Endothelial cell of umbilical vein (primary cell): ENCODE data around the gene TBC1D9. TPM values are rescaled to one million over a fixed set of nuclear protein-coding genes. Genes with fewer than 3 reads are reported as not detected.

Experiments used
- BruUV-seq: library from RNA; stranded (reverse); fragments of 400-500 nt; replicated peaks from 2 replicates; lab custom pipeline; 2021; lab: Mats Ljungman, UMichigan
- CTCF ChIA-PET: fragments of 300-600, 350-600 bp; sonication (Branson Sonifier 250); formaldehyde crosslinking; loops from one replicate; lab custom pipeline; 2021; ENCODE audit warnings: antibody characterized with exemption, inconsistent platforms; lab: Charles Lee
- POLR2A ChIA-PET: fragments of 300-600, 350-600 bp; sonication (Branson Sonifier 250); formaldehyde crosslinking; loops from one replicate; lab custom pipeline; 2021; ENCODE audit warnings: antibody characterized with exemption, inconsistent platforms; lab: Charles Lee
- DNase-seq: peaks from one replicate; pipeline ENCODE4 v3.0.0-alpha.2; 2011; ENCODE audit warnings: low read depth, low spot score
- FAIRE-seq: peaks from 2 replicates; lab custom pipeline; 2011; peaks lifted over from hg19 to GRCh38; lab: Jason Lieb, UNC
- H2AFZ ChIP-seq: 2 replicates; pipeline ENCODE4 v1.6.0; 2012; ENCODE audit warnings: low read depth, low read length, control low read depth, inconsistent platforms
- H3K27ac ChIP-seq: 2 replicates; pipeline ENCODE4 v1.5.1; 2011; ENCODE audit warnings: low read depth, mild to moderate bottlenecking, control low read depth, low read length, moderate library complexity; ENCODE audit not compliant: insufficient read depth
- H3K27me3 ChIP-seq, 2 experiments: 2 replicates each; pipeline versions ENCODE4 v1.6.0 to v1.6.1; 2011; ENCODE audit warnings: low read length in 2 of 2, mixed read lengths in 1 of 2; ENCODE audit not compliant: control insufficient read depth in 2 of 2, insufficient read depth in 2 of 2
- H3K36me3 ChIP-seq, 2 experiments: 2 replicates in 1 of 2; 3 replicates in 1 of 2; pipeline ENCODE4 v1.5.1; 2011; ENCODE audit warnings: low read length in 2 of 2, mild to moderate bottlenecking in 1 of 2, moderate library complexity in 1 of 2; ENCODE audit not compliant: control insufficient read depth in 2 of 2, insufficient read depth in 2 of 2; ENCODE audit errors: extremely low read depth in 1 of 2
- H3K4me1 ChIP-seq: 3 replicates; pipeline ENCODE4 v1.5.1; 2011; ENCODE audit warnings: mild to moderate bottlenecking, low read length; ENCODE audit not compliant: control insufficient read depth, insufficient read depth; ENCODE audit errors: extremely low read depth
- H3K4me2 ChIP-seq: 2 replicates; pipeline ENCODE4 v1.6.1; 2011; ENCODE audit warnings: low read length, control low read depth, mixed read lengths; ENCODE audit not compliant: insufficient read depth
- H3K4me3 ChIP-seq, 3 experiments: fragments of 200-600 bp in 1 of 3; sonication (generic), shearing (Covaris generic) in 1 of 3; replicated peaks in 1 of 3; 2 replicates each; pipeline ENCODE4 v1.5.1; 2011 to 2016; ENCODE audit warnings: control low read depth in 3 of 3, low read length in 3 of 3, mild to moderate bottlenecking in 2 of 3, inconsistent platforms in 1 of 3, low read depth in 1 of 3, moderate library complexity in 1 of 3; ENCODE audit not compliant: insufficient read depth in 1 of 3
- H3K79me2 ChIP-seq: 2 replicates; pipeline ENCODE4 v1.6.0; 2012; ENCODE audit warnings: low read length, inconsistent platforms; ENCODE audit not compliant: control insufficient read depth, insufficient read depth
- H3K9ac ChIP-seq: replicated peaks from 2 replicates; pipeline ENCODE3; 2011; ENCODE audit warnings: low read length, control low read depth; ENCODE audit not compliant: insufficient read depth; ENCODE audit errors: extremely low read depth
- H3K9me1 ChIP-seq: replicated peaks from 3 replicates; pipeline ENCODE4 v1.6.0; 2011; ENCODE audit warnings: mild to moderate bottlenecking, low read length; ENCODE audit not compliant: control insufficient read depth, insufficient read depth; ENCODE audit errors: extremely low read depth
- H3K9me3 ChIP-seq: replicated peaks from 2 replicates; pipeline ENCODE4 v1.5.1; 2012; ENCODE audit warnings: low read length, inconsistent platforms; ENCODE audit not compliant: control insufficient read depth, insufficient read depth
- H4K20me1 ChIP-seq: replicated peaks from 2 replicates; pipeline ENCODE3; 2011; ENCODE audit warnings: mild to moderate bottlenecking, low read length; ENCODE audit not compliant: control insufficient read depth, insufficient read depth; ENCODE audit errors: extremely low read depth
- CTCF ChIP-seq, 2 donors: IDR thresholded peaks; 1 replicate in 1 of 2; 2 replicates in 1 of 2; pipeline ENCODE4 v1.5.1; 2011; ENCODE audit warnings: low read length in 2 of 2, mild to moderate bottlenecking in 2 of 2, moderate library complexity in 2 of 2, control low read depth in 1 of 2, inconsistent platforms in 1 of 2, low read depth in 1 of 2; ENCODE audit not compliant: insufficient read depth in 1 of 2; ENCODE audit errors: extremely low read depth in 1 of 2
- EZH2 ChIP-seq: IDR thresholded peaks from 2 replicates; pipeline ENCODE4 v1.6.1; 2012; ENCODE audit warnings: borderline replicate concordance, low read depth, mild to moderate bottlenecking, moderate library complexity, low read length, inconsistent platforms; ENCODE audit not compliant: severe bottlenecking
- FOS ChIP-seq: IDR thresholded peaks from 2 replicates; pipeline ENCODE4 v1.6.1; 2011; ENCODE audit warnings: mild to moderate bottlenecking, low read length, moderate library complexity, borderline replicate concordance; ENCODE audit not compliant: insufficient read depth
- GATA2 ChIP-seq: IDR thresholded peaks from 2 replicates; pipeline ENCODE4 v1.7.0; 2011; ENCODE audit warnings: low read depth, mild to moderate bottlenecking, moderate library complexity, mixed read lengths, low read length; ENCODE audit not compliant: insufficient read length, insufficient read depth
- JUN ChIP-seq: IDR thresholded peaks from 2 replicates; pipeline ENCODE4 v1.6.1; 2011; ENCODE audit warnings: borderline replicate concordance, low read depth; ENCODE audit not compliant: insufficient read length, insufficient read depth
- MAX ChIP-seq: IDR thresholded peaks from 2 replicates; pipeline ENCODE4 v1.6.1; 2011; ENCODE audit not compliant: insufficient read depth, insufficient read length
- MYC ChIP-seq: IDR thresholded peaks from one replicate; pipeline ENCODE4 v1.6.1; 2011; ENCODE audit warnings: mild to moderate bottlenecking, low read depth, low read length
- POLR2A ChIP-seq: IDR thresholded peaks from 2 replicates; pipeline ENCODE4 v1.6.1; 2012; ENCODE audit warnings: low read depth, mild to moderate bottlenecking, control low read depth, low read length
- POLR2AphosphoS5 ChIP-seq: IDR thresholded peaks from 2 replicates; pipeline ENCODE4 v1.6.1; 2012; ENCODE audit warnings: low read depth, mild to moderate bottlenecking, control low read depth, low read length, moderate library complexity; ENCODE audit not compliant: insufficient read depth
- dilution Hi-C: fragments of 300-500 bp; cut with MboI; formaldehyde crosslinking; loops from one replicate; pipeline ENCODE4 v1.15.0; 2019; ENCODE audit warnings: low sequenced_read_pairs; ENCODE audit not compliant: extremely low pct_ligation_motif_present
- intact Hi-C: fragments of 100-400 bp; cut with micrococcal nuclease; formaldehyde crosslinking; loops from one replicate; pipeline ENCODE4 v1.10.0; 2022
- polyA plus RNA-seq, 4 experiments: library from polyadenylated mRNA; depleted of rRNA in 3 of 4; stranded (reverse) in 3 of 4; unstranded in 1 of 4; fragments of >200 nt; gene quantifications; 2 replicates each; pipeline versions ENCODE4 v1.2.1 to v1.2.3, GENCODE V29; 2011 to 2012; ENCODE audit warnings: missing spikeins in 1 of 4
- total RNA-seq: library from RNA; stranded (reverse); gene quantifications from 2 replicates; pipeline ENCODE4 v1.2.3, GENCODE V29; 2021

Gene TBC1D9
- total and polyA plus RNA-seq, 2 donors (not counting 3 experiments of a cell fraction or from before 2014, with no cell fraction given): 21.7 to 45.3 TPM

- ChIA-PET POLR2A (no interaction called here), CTCF (no interaction called here)
- no TSS peak for BruUV-seq
- Histone ChIP-seq H2AFZ (no peak overlapping the region), H4K20me1 (no peaks in the 10 kb centered on the region), H3K9ac (no peak overlapping the region), H3K4me3 (no peak overlapping the region), H3K27ac (no peak overlapping the region), H3K36me3 (no peaks in the 10 kb centered on the region), H3K9me1 (no peaks in the 10 kb centered on the region), H3K4me2 (no peak overlapping the region), H3K79me2 (no peaks in the 10 kb centered on the region), H3K27me3 (peaks cover 0 to 2% of the 10 kb centered on the region in 2 experiments), H3K9me3 (no peaks in the 10 kb centered on the region), H3K4me1 (no peaks in the 10 kb centered on the region)
- dilution Hi-C loops (no loop called here), intact Hi-C loops (no loop called here)
- FAIRE-seq (no peak), DNase-seq (no peak)
- TF ChIP-seq POLR2A: no peak
- no peak for TF ChIP-seq JUN
- TF ChIP-seq GATA2: no peak
- no peak for TF ChIP-seq MYC
- TF ChIP-seq CTCF (IDR thresholded peaks at IDR 0.05; ENCODE audit: extremely low read depth in 1 of 2, insufficient read depth in 1 of 2, low read depth in 1 of 2, low read length in 2 of 2): no peak
- no peak for TF ChIP-seq POLR2AphosphoS5
- no peak for TF ChIP-seq FOS
- TF ChIP-seq EZH2: no peak
- TF ChIP-seq MAX: no peak
Observed at GRCh38 chr4:140774956-140775355, 18.8 kb upstream of the TBC1D9 start.
